A549 (cell line): ENCODE measurements around the gene SLC32A1. TPM values are rescaled to one million over a fixed set of nuclear protein-coding genes. Genes with fewer than 3 reads are reported as not detected.
A peak's percentile ranks its signal among the peaks of the same experiment; 100 is the strongest.

Experiments
- BCL3 ChIP-seq: fragments of >200 bp; sonication (Bioruptor Twin); formaldehyde crosslinking; IDR thresholded peaks from 3 replicates; pipeline ENCODE4 v1.6.1; 2016
- CBX2 ChIP-seq: fragments of 200-600 bp; sonication (generic); IDR thresholded peaks from 2 replicates; pipeline ENCODE4 v1.6.1; 2016; ENCODE audit warnings: low read depth, mild to moderate bottlenecking, borderline replicate concordance
- CBX8 ChIP-seq: fragments of 200-600 bp; sonication (generic); IDR thresholded peaks from 2 replicates; pipeline ENCODE4 v1.6.1; 2016
- CHD2 ChIP-seq: fragments of 150-350 bp; IDR thresholded peaks from 2 replicates; pipeline ENCODE4 v1.6.1; 2014; ENCODE audit warnings: low read length; ENCODE audit not compliant: partially characterized antibody
- CHD4 ChIP-seq: fragments of 200-600 bp; sonication (generic); IDR thresholded peaks from 2 replicates; pipeline ENCODE4 v1.6.1; 2016; ENCODE audit warnings: antibody characterized with exemption, mild to moderate bottlenecking, borderline replicate concordance
- E2F6 ChIP-seq: IDR thresholded peaks from 2 replicates; pipeline ENCODE4 v1.6.1; 2012; ENCODE audit warnings: low read depth, borderline replicate concordance
- EHMT2 ChIP-seq: fragments of 200-600 bp; sonication (generic); IDR thresholded peaks from 2 replicates; pipeline ENCODE4 v1.6.1; 2016; ENCODE audit warnings: antibody characterized with exemption, low read depth, mild to moderate bottlenecking, moderate library complexity
- ELK1 ChIP-seq: fragments of 150-350 bp; IDR thresholded peaks from 2 replicates; pipeline ENCODE4 v1.6.1; 2014; ENCODE audit warnings: low read depth, mild to moderate bottlenecking, low read length
- EP300 ChIP-seq, 2 experiments: fragments of >200 bp; sonication (Bioruptor Twin); formaldehyde crosslinking; IDR thresholded peaks; 2 replicates in 1 of 2; 3 replicates in 1 of 2; pipeline ENCODE4 v1.6.1; 2016 to 2017
- FOSB ChIP-seq: fragments of 250-450 bp; sonication (Bioruptor Pico); IDR thresholded peaks from 2 replicates; pipeline ENCODE4 v1.5.0; 2020; ENCODE audit warnings: mild to moderate bottlenecking, moderate library complexity
- FOSL2 ChIP-seq, 2 experiments: fragments of 450-650 bp in 1 of 2; fragments of >200 bp in 1 of 2; sonication (Bioruptor Twin) in 1 of 2; formaldehyde crosslinking; IDR thresholded peaks; 2 replicates each; pipeline versions ENCODE4 v1.5.0 to v1.6.1; 2016 to 2020; ENCODE audit warnings: mild to moderate bottlenecking in 1 of 2, moderate library complexity in 1 of 2
- HDAC2 ChIP-seq: fragments of 200-600 bp; sonication (generic); IDR thresholded peaks from 2 replicates; pipeline ENCODE4 v1.6.1; 2016
- HOXB13 ChIP-seq: fragments of 250-450 bp; sonication (Bioruptor Pico); IDR thresholded peaks from 2 replicates; pipeline ENCODE4 v1.5.0; 2020; ENCODE audit warnings: low read depth, mild to moderate bottlenecking, moderate library complexity
- JUN ChIP-seq, 2 experiments: fragments of >200 bp; sonication (Bioruptor Twin); formaldehyde crosslinking; IDR thresholded peaks; 2 replicates in 1 of 2; 3 replicates in 1 of 2; pipeline ENCODE4 v1.6.1; 2016 to 2017
- KDM5A ChIP-seq: fragments of 200-600 bp; sonication (generic); IDR thresholded peaks from 2 replicates; pipeline ENCODE4 v1.6.1; 2016; ENCODE audit warnings: antibody characterized with exemption, mild to moderate bottlenecking
- MAX ChIP-seq: IDR thresholded peaks from 2 replicates; pipeline ENCODE4 v1.6.1; 2012
- MAZ ChIP-seq: fragments of 150-350 bp; IDR thresholded peaks from 2 replicates; pipeline ENCODE4 v1.6.1; 2014; ENCODE audit warnings: antibody characterized with exemption, low read depth, low read length, borderline replicate concordance
- MYC ChIP-seq: IDR thresholded peaks from 2 replicates; pipeline ENCODE4 v1.6.1; 2012; ENCODE audit warnings: mild to moderate bottlenecking, inconsistent platforms, low read length, improper control_type of control experiment, borderline replicate concordance
- NR3C1 ChIP-seq: fragments of >200 bp; sonication (Bioruptor Twin); formaldehyde crosslinking; IDR thresholded peaks from 3 replicates; pipeline ENCODE4 v1.6.1; 2017
- PBX3 ChIP-seq: IDR thresholded peaks from 2 replicates; pipeline ENCODE4 v1.6.1; 2012
- PHF8 ChIP-seq: fragments of 200-600 bp; sonication (generic); IDR thresholded peaks from 2 replicates; pipeline ENCODE4 v1.6.1; 2016; ENCODE audit warnings: low read depth, mild to moderate bottlenecking, antibody characterized with exemption, moderate library complexity, borderline replicate concordance
- RARB ChIP-seq: fragments of 250-450 bp; sonication (Bioruptor Pico); IDR thresholded peaks from 2 replicates; pipeline ENCODE4 v1.8.0; 2021; ENCODE audit warnings: mild to moderate bottlenecking, moderate library complexity
- RCOR1 ChIP-seq: fragments of 150-350 bp; IDR thresholded peaks from 2 replicates; pipeline ENCODE4 v1.6.1; 2014; ENCODE audit warnings: antibody characterized with exemption, low read length, low read depth
- REST ChIP-seq: fragments of 200-600 bp; sonication (generic); IDR thresholded peaks from 2 replicates; pipeline ENCODE4 v1.6.1; 2016; ENCODE audit warnings: antibody characterized with exemption, mild to moderate bottlenecking, moderate library complexity
- RFX5 ChIP-seq: fragments of 450-650 bp; IDR thresholded peaks from 2 replicates; pipeline ENCODE4 v1.7.1; 2014; ENCODE audit warnings: antibody characterized with exemption, mild to moderate bottlenecking, moderate library complexity
- RNF2 ChIP-seq: fragments of 200-600 bp; sonication (generic); IDR thresholded peaks from 2 replicates; pipeline ENCODE4 v1.6.1; 2016; ENCODE audit warnings: low read depth, mild to moderate bottlenecking, antibody characterized with exemption, moderate library complexity, borderline replicate concordance
- SMC3 ChIP-seq: fragments of >200 bp; sonication (Bioruptor Twin); formaldehyde crosslinking; IDR thresholded peaks from 3 replicates; pipeline ENCODE4 v1.6.1; 2018; ENCODE audit warnings: inconsistent platforms
- TFCP2L1 ChIP-seq: fragments of 250-450 bp; sonication (Bioruptor Pico); IDR thresholded peaks from 2 replicates; pipeline ENCODE4 v1.5.0; 2021; ENCODE audit warnings: mild to moderate bottlenecking
- USF2 ChIP-seq: fragments of 450-650 bp; IDR thresholded peaks from 2 replicates; pipeline ENCODE4 v1.6.1; 2014; ENCODE audit warnings: antibody characterized with exemption
- ZFP36 ChIP-seq: fragments of 450-650 bp; IDR thresholded peaks from 2 replicates; pipeline ENCODE4 v1.6.1; 2014; ENCODE audit warnings: borderline replicate concordance; ENCODE audit not compliant: partially characterized antibody
- ZNF302 ChIP-seq: fragments of 250-450 bp; sonication (Bioruptor Pico); IDR thresholded peaks from 2 replicates; pipeline ENCODE4 v1.9.0; 2021; ENCODE audit warnings: inconsistent platforms, mild to moderate bottlenecking, moderate library complexity
- ZSCAN20 ChIP-seq: fragments of 250-450 bp; sonication (Bioruptor Pico); IDR thresholded peaks from 2 replicates; pipeline ENCODE4 v1.8.0; 2022; ENCODE audit warnings: mild to moderate bottlenecking, moderate library complexity
- polyA plus RNA-seq, 4 experiments: library from polyadenylated mRNA; depleted of rRNA in 3 of 4; stranded (reverse); fragments of >200 nt; fragmentation: RNase III in 1 of 4; extraction: RNeasy Plus Mini Kit Qiagen cat#74134 plus additional on column Dnase treatment in 1 of 4; gene quantifications; 2 replicates in 3 of 4; 3 replicates in 1 of 4; pipeline ENCODE4 v1.2.3, GENCODE V29; 2011 to 2017

SLC32A1 gene
- polyA plus RNA-seq, 2 of the 4 experiments (the other 2 are of a cell fraction), result not detected

GRCh38 chr20:38730989-38731737 lies 6.9 kb downstream of the SLC32A1 start (continued):
- TF ChIP-seq MAX (peak; percentile 92), REST (no peak), KDM5A (no peak), EHMT2 (no peak), PBX3 (no peak), FOSB (CRISPR knock-in tag) (no peak), CBX2 (no peak), BCL3 (no peak), RNF2 (peak; percentile 54; the same call in 1 of the 2 replicates), USF2 (0 out of 2 replicates have a peak, but pooled peaks have one; percentile 14), JUN (IDR thresholded peaks at IDR 0.05) (no peak), ZNF302 (CRISPR knock-in tag) (no peak), ZFP36 (no peak), ELK1 (no peak), HDAC2 (no peak), FOSL2 (IDR thresholded peaks at IDR 0.05) (no peak), FOSL2 (CRISPR knock-in tag; IDR thresholded peaks at IDR 0.05) (no peak), RCOR1 (no peak), MAZ (no peak), HOXB13 (no peak), EP300 (IDR thresholded peaks at IDR 0.05) (no peak), NR3C1 (no peak), SMC3 (peak; percentile 71), TFCP2L1 (CRISPR knock-in tag) (no peak), MYC (no peak; the same call in 1 of the 2 replicates), E2F6 (peak; percentile 62; the same call in 1 of the 2 replicates), PHF8 (no peak), ZSCAN20 (CRISPR knock-in tag) (no peak), CHD4 (no peak), RARB (CRISPR knock-in tag) (no peak), CBX8 (no peak), RFX5 (no peak), CHD2 (no peak)
- TF ChIP-seq, all 56 proteins: peak for 8
